Endothelial cell (in vitro differentiated cells): ENCODE measurements around the gene CHCHD3. TPM values are rescaled to one million over a fixed set of nuclear protein-coding genes. Genes with fewer than 3 reads are reported as not detected.

ENCODE experiments used
- DNase-seq: peaks from one replicate; pipeline ENCODE4 v3.0.0; 2021; ENCODE audit warnings: low spot score
- H3K27ac Mint-ChIP-seq: one replicate; pipeline ENCODE4 v1.8.0; 2021; ENCODE audit warnings: mixed read lengths, inconsistent platforms; ENCODE audit not compliant: unreplicated experiment
- H3K27me3 Mint-ChIP-seq: one replicate; pipeline ENCODE4 v1.8.0; 2021; ENCODE audit warnings: mild to moderate bottlenecking, moderate library complexity, mixed read lengths, inconsistent platforms; ENCODE audit not compliant: unreplicated experiment
- H3K36me3 Mint-ChIP-seq: one replicate; pipeline ENCODE4 v1.8.0; 2021; ENCODE audit warnings: mild to moderate bottlenecking, low read depth, mixed read lengths, inconsistent platforms; ENCODE audit not compliant: unreplicated experiment
- H3K4me1 Mint-ChIP-seq: one replicate; pipeline ENCODE4 v1.8.0; 2021; ENCODE audit warnings: mild to moderate bottlenecking, mixed read lengths, inconsistent platforms; ENCODE audit not compliant: unreplicated experiment
- H3K4me3 Mint-ChIP-seq: one replicate; pipeline ENCODE4 v1.8.0; 2021; ENCODE audit warnings: mild to moderate bottlenecking, mixed read lengths, inconsistent platforms; ENCODE audit not compliant: unreplicated experiment
- H3K9me3 Mint-ChIP-seq: one replicate; pipeline ENCODE4 v1.8.0; 2021; ENCODE audit warnings: mixed read lengths, inconsistent platforms; ENCODE audit not compliant: unreplicated experiment
- CTCF ChIP-seq: fragments of 200-600 bp; sonication (generic); IDR thresholded peaks from one replicate; pipeline ENCODE4 v1.5.0; 2021; ENCODE audit warnings: antibody characterized with exemption; ENCODE audit not compliant: unreplicated experiment
- total RNA-seq: library from RNA; stranded (reverse); fragmentation: NEBNext Ultra II Directional; extraction: Animal tissue kit (Norgen Biotek cat#: 25700); gene quantifications from one replicate; pipeline ENCODE4 v1.2.1, GENCODE V29; 2021; ENCODE audit not compliant: unreplicated experiment

CHCHD3 gene
- total RNA-seq, 1 donor from 2014 or later, result 55.6 TPM

DNA sequence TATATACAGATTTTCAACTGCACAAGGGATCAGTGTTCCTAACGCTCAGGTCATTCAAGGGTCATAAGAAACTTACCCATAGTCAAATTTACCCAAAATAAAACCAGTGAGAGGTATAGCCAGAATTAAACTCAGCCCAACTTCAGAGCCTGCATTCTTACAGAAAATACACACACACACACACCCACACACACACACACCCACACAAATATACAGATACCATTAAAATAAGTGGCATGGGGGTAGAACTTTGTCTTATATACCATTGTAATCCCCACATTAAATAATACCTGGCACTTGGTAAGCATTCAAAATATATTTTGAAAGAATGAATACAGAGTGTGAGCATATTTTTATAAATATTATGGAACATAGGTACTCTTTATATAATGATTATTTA is 93.8 kb downstream of the CHCHD3 start:
- no peak for TF ChIP-seq CTCF
- Mint-ChIP-seq H3K9me3 (no peaks in the 10 kb centered on the region), H3K4me3 (no peak overlapping the region), H3K36me3 (no peaks in the 10 kb centered on the region), H3K4me1 (peaks cover 11% of the 10 kb centered on the region), H3K27ac (no peak overlapping the region), H3K27me3 (peaks cover under 1% of the 10 kb centered on the region)
- no peak for DNase-seq

- H3K4me3 Mint-ChIP-seq, result no peak overlapping the region
- peaks cover 1% of the 10 kb centered on the region for H3K27me3 Mint-ChIP-seq
- no peaks in the 10 kb centered on the region for H3K9me3 Mint-ChIP-seq
- TF ChIP-seq CTCF, result no peak
- H3K27ac Mint-ChIP-seq, result no peak overlapping the region
- H3K36me3 Mint-ChIP-seq, result no peaks in the 10 kb centered on the region
- H3K4me1 Mint-ChIP-seq, result peaks cover 7% of the 10 kb centered on the region
- DNase-seq, result no peak
Measured at GRCh38 chr7:132980402-132980801, 101.5 kb downstream of the CHCHD3 start.

DNA sequence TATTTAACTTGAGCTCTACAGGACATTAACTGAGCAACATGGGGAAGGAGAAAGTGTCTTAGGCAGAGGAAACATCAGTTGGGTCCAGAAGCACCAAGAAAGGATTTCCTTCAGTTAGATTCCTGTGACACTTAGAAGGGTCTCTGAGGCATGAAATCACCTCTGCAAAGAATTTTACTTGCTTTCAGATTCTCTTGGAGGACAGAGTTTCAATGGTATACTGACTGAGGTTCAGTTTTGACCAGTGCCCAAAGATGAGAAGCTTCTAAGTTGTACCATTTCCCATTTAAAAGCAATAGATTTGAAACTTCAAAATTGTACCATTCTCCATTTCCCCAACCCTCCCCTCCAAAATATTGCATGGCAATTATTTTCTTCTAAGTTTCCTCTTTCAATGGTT is 102.4 kb downstream of the CHCHD3 start:
- Mint-ChIP-seq H3K27me3 (peaks cover 1% of the 10 kb centered on the region), H3K9me3 (no peaks in the 10 kb centered on the region), H3K36me3 (no peaks in the 10 kb centered on the region), H3K4me1 (peaks cover 7% of the 10 kb centered on the region), H3K4me3 (no peak overlapping the region), H3K27ac (no peak overlapping the region)
- TF ChIP-seq CTCF, result no peak
- no peak for DNase-seq

- H3K27ac Mint-ChIP-seq, result no peak overlapping the region
- DNase-seq, result no peak
- no peak overlapping the region for H3K4me3 Mint-ChIP-seq
- no peaks in the 10 kb centered on the region for H3K27me3 Mint-ChIP-seq
- no peaks in the 10 kb centered on the region for H3K9me3 Mint-ChIP-seq
- peaks cover 7% of the 10 kb centered on the region for H3K4me1 Mint-ChIP-seq
- no peaks in the 10 kb centered on the region for H3K36me3 Mint-ChIP-seq
- no peak for TF ChIP-seq CTCF
Measured at GRCh38 chr7:132977234-132977633, 104.7 kb downstream of the CHCHD3 start.

DNA sequence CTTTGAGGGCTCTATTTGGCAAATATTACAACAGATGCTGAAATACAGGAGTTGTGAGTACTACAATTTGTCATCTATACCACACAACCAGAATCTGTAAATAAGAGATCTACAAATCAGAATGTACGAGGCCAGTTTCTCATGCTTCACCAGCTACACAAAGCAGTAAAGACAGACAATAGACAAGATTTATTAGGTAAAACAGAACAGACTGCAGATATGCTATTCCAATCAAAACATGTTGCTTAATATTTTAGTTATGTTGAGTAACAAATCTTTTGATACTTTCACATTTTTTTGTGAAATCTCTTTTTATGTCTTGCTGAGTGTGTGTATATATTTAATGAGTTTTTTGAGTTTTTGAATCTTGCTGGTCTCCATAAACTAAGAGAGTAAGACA is 109.1 kb downstream of the CHCHD3 start:
- Mint-ChIP-seq H3K4me1 (no peaks in the 10 kb centered on the region), H3K9me3 (no peaks in the 10 kb centered on the region), H3K36me3 (no peaks in the 10 kb centered on the region), H3K27me3 (peaks cover 2% of the 10 kb centered on the region), H3K27ac (no peak overlapping the region), H3K4me3 (no peak overlapping the region)
- TF ChIP-seq CTCF, result no peak
- DNase-seq, result no peak
